ENCODE measurements around the gene MSTO1. TPM values are rescaled to one million over a fixed set of nuclear protein-coding genes. Genes with fewer than 3 reads are reported as not detected.
A peak's percentile ranks its signal among the peaks of the same experiment; 100 is the strongest.
"Not testable (repeated sequence)": the region's sequence is repeated elsewhere in the genome, so short reads cannot be mapped to it uniquely, and the experiment has no call there.

Gene MSTO1
- 31.2 TPM for polyA plus RNA-seq (2012; ENCODE audit: missing spikeins)

DNA sequence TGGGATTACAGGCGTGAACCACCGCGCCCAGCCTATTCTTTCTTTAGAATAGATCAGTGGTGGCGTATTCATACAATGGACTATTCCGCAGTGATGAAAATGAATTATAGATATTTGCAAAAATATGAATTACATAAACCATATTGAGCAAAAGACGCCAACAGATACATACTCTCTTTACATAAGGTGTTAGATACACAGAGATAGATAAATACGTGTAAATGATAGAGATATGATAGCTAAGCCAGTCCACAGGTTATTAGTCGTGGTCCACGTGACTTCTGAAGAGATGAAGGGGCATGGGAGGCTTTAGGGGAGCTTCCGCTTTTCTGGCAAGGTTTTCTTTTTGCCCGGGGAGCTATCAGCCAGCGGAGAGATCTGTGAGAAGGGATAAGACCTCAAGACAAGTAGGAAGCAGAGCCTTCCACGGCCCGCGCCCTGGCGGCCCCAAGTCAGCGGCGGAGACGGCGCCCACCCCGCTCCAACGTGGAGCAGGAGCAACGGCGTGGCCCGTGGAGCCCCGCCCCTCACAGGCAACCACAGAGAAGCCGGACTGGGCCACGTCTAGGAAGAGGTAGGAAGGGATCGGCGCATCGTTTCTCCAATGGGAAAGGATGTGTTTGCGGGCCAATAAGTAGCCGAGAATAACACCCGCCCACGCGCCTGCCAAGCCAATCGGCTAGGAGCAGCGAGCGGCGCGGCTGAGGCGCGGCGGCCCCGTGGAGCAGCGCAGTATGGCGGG lies at the start of gene MSTO1:
TSS of gene MSTO1 (plus strand) at position 704 of the 742 bp plus-strand sequence. CDS start at position 735, 31 bp downstream.
- DNase-seq (ENCODE audit: insufficient read length) (peak; percentile 76), FAIRE-seq (peak; percentile 95)
- TF ChIP-seq POLR2AphosphoS5 (IDR thresholded peaks at IDR 0.05; ENCODE audit: low read depth, low read length) = peak; percentile 78
- no peak; the same call in 1 of the 2 replicates for TF ChIP-seq TAF1 (IDR thresholded peaks at IDR 0.05; ENCODE audit: borderline replicate concordance, low read depth, low read length)
- TF ChIP-seq POLR2A (IDR thresholded peaks at IDR 0.05; ENCODE audit: low read depth, low read length) = peak; percentile 85

GRCh38 chr1:155561779-155562580 lies 48.0 kb upstream of the MSTO1 start:
- peak; percentile 94 for FAIRE-seq
- DNase-seq (ENCODE audit: insufficient read length) = peak; percentile 38

DNA sequence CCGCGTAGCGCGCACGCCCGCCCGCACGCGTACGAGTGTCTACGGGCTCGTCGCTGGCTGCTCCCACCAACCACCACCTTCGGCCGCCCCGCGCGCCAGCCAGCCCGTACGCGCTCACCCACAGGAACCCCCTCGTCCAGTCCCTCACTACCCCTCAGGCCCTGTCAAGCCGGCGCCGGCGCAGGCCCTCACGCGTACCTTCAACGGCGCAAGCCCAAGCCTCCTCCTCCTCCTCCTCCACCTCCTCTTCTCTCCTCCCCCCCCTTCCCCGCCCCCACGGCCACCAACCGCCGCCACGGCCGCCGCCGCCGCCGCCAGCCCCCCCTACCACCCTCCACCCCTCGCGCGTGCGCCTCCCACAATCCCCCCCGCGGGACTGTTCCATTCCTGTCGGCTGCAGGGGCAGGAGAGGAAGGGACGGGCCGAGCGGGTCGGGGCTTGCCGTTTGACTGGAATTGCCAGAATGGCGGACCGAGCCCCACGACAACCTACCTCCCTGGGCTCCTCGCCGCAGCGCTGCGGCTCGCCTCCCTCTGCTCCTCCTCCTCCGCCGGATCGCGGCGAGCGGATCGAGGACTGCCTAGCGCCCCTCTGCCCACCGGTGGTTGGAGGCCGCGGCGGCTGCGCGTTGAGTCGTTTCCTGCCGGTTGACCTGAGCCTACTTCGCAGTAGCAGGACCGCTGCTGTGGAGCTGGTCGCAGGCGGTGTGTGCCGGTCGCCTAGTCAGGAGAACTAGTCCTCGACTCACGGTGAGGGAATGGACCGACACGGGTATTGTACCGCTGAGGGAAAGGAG lies 47.2 kb upstream of the MSTO1 start, which contains the start of gene ASH1L:
TSS of gene ASH1L (minus strand) at position 223 of the 796 bp plus-strand sequence. CDS start 41,284 bp downstream, outside the sequence.
- peak; percentile 95 for FAIRE-seq
- TF ChIP-seq POLR2AphosphoS5 (IDR thresholded peaks at IDR 0.05; ENCODE audit: low read depth, low read length) (peak; percentile 95), POLR2A (IDR thresholded peaks at IDR 0.05; ENCODE audit: low read depth, low read length) (peak; percentile 97), TAF1 (IDR thresholded peaks at IDR 0.05; ENCODE audit: borderline replicate concordance, low read depth, low read length) (peak; percentile 97)
- peak; percentile 77 for DNase-seq (ENCODE audit: insufficient read length)

GRCh38 chr1:155563377-155564022 lies 46.5 kb upstream of the MSTO1 start:
- not testable (repeated sequence) for FAIRE-seq; DNase-seq (ENCODE audit: insufficient read length)

- DNase-seq (ENCODE audit: insufficient read length) (no peak), FAIRE-seq (no peak)
- TF ChIP-seq POLR2A (IDR thresholded peaks at IDR 0.05; ENCODE audit: low read depth, low read length) (no peak), POLR2AphosphoS5 (IDR thresholded peaks at IDR 0.05; ENCODE audit: low read depth, low read length) (no peak), TAF1 (IDR thresholded peaks at IDR 0.05; ENCODE audit: borderline replicate concordance, low read depth, low read length) (no peak)
These were observed 39.9 kb upstream of the MSTO1 start for GRCh38 chr1:155569988-155570592.

GRCh38 chr1:155570593-155570990 lies 39.4 kb upstream of the MSTO1 start:
- FAIRE-seq = no peak

DNA sequence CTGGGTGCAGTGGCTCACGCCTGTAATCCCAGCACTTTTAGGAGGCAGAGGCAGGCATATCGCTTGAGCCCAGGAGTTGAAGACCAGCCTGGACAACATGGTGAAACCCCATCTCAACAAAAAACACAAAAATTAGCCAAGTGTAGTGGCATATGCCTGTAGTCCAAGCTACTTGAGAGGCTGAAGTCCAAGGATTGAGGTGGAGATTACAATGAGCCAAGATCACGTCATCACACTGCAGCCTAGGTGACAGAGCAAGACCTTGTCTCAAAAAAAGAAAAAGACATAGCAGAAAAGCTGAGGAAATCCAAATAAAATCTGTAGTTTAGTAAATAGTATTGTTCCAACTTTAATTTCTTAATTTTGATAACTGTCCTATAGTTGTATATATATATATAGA lies 35.9 kb upstream of the MSTO1 start:
- DNase-seq (ENCODE audit: insufficient read length) (no peak), FAIRE-seq (no peak)
- TF ChIP-seq POLR2A (IDR thresholded peaks at IDR 0.05; ENCODE audit: low read depth, low read length) = no peak
- no peak for TF ChIP-seq TAF1 (IDR thresholded peaks at IDR 0.05; ENCODE audit: borderline replicate concordance, low read depth, low read length)
- TF ChIP-seq POLR2AphosphoS5 (IDR thresholded peaks at IDR 0.05; ENCODE audit: low read depth, low read length) = no peak

More at GRCh38 chr1:155570593-155570990, 39.4 kb upstream of the MSTO1 start:
- no peak for DNase-seq (ENCODE audit: insufficient read length)
- TF ChIP-seq TAF1 (IDR thresholded peaks at IDR 0.05; ENCODE audit: borderline replicate concordance, low read depth, low read length) (no peak), POLR2A (IDR thresholded peaks at IDR 0.05; ENCODE audit: low read depth, low read length) (no peak), POLR2AphosphoS5 (IDR thresholded peaks at IDR 0.05; ENCODE audit: low read depth, low read length) (no peak)

DNA sequence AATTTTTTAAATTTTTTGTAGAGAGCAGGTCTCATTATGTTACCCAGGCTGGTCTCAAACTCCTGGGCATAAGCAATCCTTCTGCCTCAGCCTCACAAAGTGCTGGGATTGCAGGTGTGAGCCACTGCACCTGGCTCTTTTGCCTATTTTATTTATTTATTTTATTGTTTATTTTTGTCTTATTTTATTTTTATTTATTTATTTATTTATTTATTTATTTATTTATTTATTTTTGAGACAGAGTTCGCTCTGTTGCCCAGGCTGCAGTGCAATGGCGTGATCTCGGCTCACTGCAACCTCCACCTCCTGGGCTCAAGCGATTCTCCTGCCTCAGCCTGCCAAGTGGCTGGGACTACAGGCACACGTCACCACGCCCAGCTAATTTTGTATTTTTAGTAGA lies 34.4 kb upstream of the MSTO1 start:
- not testable (repeated sequence) for FAIRE-seq; DNase-seq (ENCODE audit: insufficient read length)

DNA sequence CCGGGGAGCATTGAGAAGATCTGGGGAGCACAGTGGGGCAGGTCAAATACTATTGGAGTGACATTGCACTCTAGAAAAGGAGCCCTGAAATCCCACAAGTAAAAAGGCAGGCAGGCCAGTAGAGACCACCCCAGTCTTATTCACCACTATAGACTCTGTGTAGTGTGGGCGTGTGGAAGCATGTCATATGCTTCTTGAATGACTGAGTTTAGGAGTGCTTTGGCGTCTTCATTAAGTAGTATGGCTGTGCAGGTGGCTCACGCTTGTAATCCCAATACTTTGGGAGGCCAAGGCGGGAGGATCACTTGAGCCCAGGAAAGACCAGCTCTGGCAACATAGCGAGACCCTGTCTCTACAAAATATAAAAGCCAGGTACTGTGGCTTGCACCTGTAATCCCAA lies 26.2 kb upstream of the MSTO1 start:
- not testable (repeated sequence) for FAIRE-seq; DNase-seq (ENCODE audit: insufficient read length)

DNA sequence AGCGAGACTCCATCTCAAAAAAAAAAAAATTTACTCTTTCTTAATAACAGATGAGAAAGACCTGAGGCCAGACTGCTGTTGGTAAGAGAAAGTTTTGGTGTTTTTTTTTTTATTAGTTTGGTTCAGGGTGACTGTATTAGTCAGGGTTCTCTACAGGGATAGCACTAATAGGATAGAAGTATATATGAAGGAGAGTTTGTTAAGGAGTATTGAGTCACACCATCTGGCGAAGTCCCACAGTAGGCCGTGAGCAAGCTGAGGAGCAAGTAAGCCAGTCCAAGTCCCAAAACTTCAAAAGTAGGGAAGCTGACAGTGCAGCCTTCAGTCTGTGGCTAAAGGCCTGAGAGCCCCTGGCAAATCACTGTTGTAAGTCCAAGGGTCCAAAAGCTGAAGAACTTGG lies 20.7 kb upstream of the MSTO1 start:
- DNase-seq (ENCODE audit: insufficient read length); FAIRE-seq: not testable (repeated sequence)

DNA sequence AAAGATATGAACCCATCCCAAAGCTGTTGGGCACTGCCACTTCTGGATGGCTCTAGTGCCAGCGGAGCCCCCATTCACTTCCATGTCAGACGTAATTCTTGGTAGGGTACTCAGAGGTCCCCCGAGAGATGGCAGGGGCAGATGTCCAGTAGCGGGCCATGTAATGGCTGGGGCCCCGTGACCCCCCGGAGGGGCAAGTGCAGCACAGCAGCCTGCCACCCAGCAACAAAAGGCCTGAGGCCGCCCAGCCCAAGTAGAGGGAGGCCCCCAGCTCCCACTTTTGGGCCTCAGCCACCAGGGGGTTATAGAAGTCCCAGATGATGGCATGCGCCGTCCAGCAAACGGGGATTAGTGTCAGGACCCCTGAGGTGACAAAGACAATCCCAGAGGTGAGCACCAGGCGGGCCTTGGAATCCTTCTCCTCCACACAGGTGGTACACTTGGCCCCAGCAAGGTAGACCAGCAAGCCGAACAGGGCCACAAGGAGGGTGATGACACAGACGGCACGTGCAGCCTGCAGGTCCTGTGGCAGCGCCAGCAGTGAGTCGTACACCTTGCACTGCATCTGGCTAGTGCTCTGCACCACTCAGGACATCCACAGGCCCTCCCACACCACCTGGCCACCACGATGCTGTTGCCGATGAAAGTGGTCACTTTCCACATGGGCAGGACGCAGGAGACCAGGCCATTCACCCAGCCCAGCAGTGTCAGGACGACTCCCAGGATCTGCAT lies 19.3 kb upstream of the MSTO1 start:
- not testable (repeated sequence) for FAIRE-seq; DNase-seq (ENCODE audit: insufficient read length)

Measured in GM12892 (cell line).